PC-3 (cell line): ENCODE results near the gene FOXR1. TPM values are rescaled to one million over a fixed set of nuclear protein-coding genes. Genes with fewer than 3 reads are reported as not detected.

Experiments
- ATAC-seq: fragments of 200-7000 bp; cut with Tn5 transposase; 2 replicates; pipeline ENCODE4 v1.9.1; 2020; ENCODE audit warnings: mild to moderate bottlenecking, moderate library complexity
- BruUV-seq: library from RNA; stranded (reverse); fragments of 400-500 nt; replicated peaks from 2 replicates; lab custom pipeline; 2021; lab: Mats Ljungman, UMichigan
- CTCF ChIA-PET: fragments of 300-600 bp; sonication (Branson Sonifier 250); formaldehyde crosslinking; loops from one replicate; lab custom pipeline; 2022; ENCODE audit warnings: antibody characterized with exemption; lab: Charles Lee
- POLR2A ChIA-PET: fragments of 300-600 bp; sonication (Branson Sonifier 250); formaldehyde crosslinking; loops from one replicate; lab custom pipeline; 2022; ENCODE audit warnings: antibody characterized with exemption; ENCODE audit not compliant: unreplicated experiment; lab: Charles Lee
- DNase-seq: peaks from one replicate; pipeline ENCODE4 v3.0.0-alpha.2; 2015
- H2AFZ ChIP-seq: fragments of 300-600 bp; sonication (generic); 2 replicates; pipeline ENCODE4 v1.6.0; 2016; ENCODE audit warnings: antibody characterized with exemption, low read length
- H3F3A ChIP-seq: fragments of 300-600 bp; sonication (generic); one replicate; pipeline ENCODE4 v1.6.0; 2017; ENCODE audit warnings: antibody characterized with exemption, low read length, control low read depth, mild to moderate bottlenecking; ENCODE audit not compliant: unreplicated experiment
- H3K27ac ChIP-seq: fragments of 300-600 bp; sonication (generic); 2 replicates; pipeline ENCODE4 v1.5.1; 2016; ENCODE audit warnings: mild to moderate bottlenecking, low read length
- H3K27me3 ChIP-seq: fragments of 300-600 bp; sonication (generic); 2 replicates; pipeline ENCODE4 v1.6.1; 2016; ENCODE audit warnings: low read length, mixed read lengths
- H3K36me3 ChIP-seq: fragments of 300-600 bp; sonication (generic); 2 replicates; pipeline ENCODE4 v1.6.1; 2016; ENCODE audit warnings: low read depth, mixed run types, low read length, mixed read lengths
- H3K4me1 ChIP-seq: fragments of 300-600 bp; sonication (generic); 2 replicates; pipeline ENCODE4 v1.5.1; 2016; ENCODE audit warnings: low read length; ENCODE audit not compliant: insufficient read depth
- H3K4me2 ChIP-seq: fragments of 300-600 bp; sonication (generic); 2 replicates; pipeline ENCODE4 v1.6.0; 2016; ENCODE audit warnings: low read length
- H3K4me3 ChIP-seq: fragments of 300-600 bp; sonication (generic); 2 replicates; pipeline ENCODE4 v1.5.1; 2016; ENCODE audit warnings: mild to moderate bottlenecking, low read length, mixed read lengths
- H3K79me2 ChIP-seq: fragments of 300-600 bp; sonication (generic); 2 replicates; pipeline ENCODE4 v1.6.1; 2017; ENCODE audit warnings: low read length, mixed read lengths
- H3K9ac ChIP-seq: fragments of 300-600 bp; sonication (generic); 2 replicates; pipeline ENCODE4 v1.6.0; 2016; ENCODE audit warnings: mild to moderate bottlenecking, low read length
- H3K9me2 ChIP-seq: fragments of 300-600 bp; sonication (generic); replicated peaks from 2 replicates; pipeline ENCODE4 v1.6.1; 2016; ENCODE audit warnings: mixed run types, low read length, mixed read lengths
- H3K9me3 ChIP-seq: fragments of 300-600 bp; sonication (generic); 2 replicates; pipeline ENCODE4 v1.6.1; 2016; ENCODE audit warnings: low read length, mixed read lengths
- H4K20me1 ChIP-seq: fragments of 300-600 bp; sonication (generic); 2 replicates; pipeline ENCODE4 v1.6.1; 2016; ENCODE audit warnings: low read length, mixed read lengths
- EZH2 ChIP-seq: fragments of 300-600 bp; sonication (generic); IDR thresholded peaks from one replicate; pipeline ENCODE4 v1.6.1; 2017; ENCODE audit warnings: antibody characterized with exemption, mild to moderate bottlenecking, low read length; ENCODE audit not compliant: unreplicated experiment
- EZH2phosphoT487 ChIP-seq: fragments of 300-600 bp; sonication (generic); IDR thresholded peaks from 2 replicates; pipeline ENCODE4 v1.6.1; 2018; ENCODE audit warnings: mild to moderate bottlenecking, antibody characterized with exemption, low read length, borderline replicate concordance
- intact Hi-C: fragments of 100-400 bp; cut with micrococcal nuclease; formaldehyde crosslinking; loops from 2 replicates; pipeline ENCODE4 v1.9.0; 2023
- total RNA-seq: library from RNA; depleted of rRNA; stranded (reverse); fragments of >200 nt; gene quantifications from 2 replicates; pipeline ENCODE4 v1.2.3, GENCODE V29; 2014
- TF ChIP-seq, protein P1 (sequence below): fragments of 300-600 bp; sonication (generic); conservative IDR thresholded peaks from 2 replicates; pipeline ENCODE4 v1.5.1; 2017; ENCODE audit warnings: antibody characterized with exemption, low read depth, mild to moderate bottlenecking, low read length

FOXR1 gene
- total RNA-seq, 1 experiment from 2014 or later, result not detected

DNA sequence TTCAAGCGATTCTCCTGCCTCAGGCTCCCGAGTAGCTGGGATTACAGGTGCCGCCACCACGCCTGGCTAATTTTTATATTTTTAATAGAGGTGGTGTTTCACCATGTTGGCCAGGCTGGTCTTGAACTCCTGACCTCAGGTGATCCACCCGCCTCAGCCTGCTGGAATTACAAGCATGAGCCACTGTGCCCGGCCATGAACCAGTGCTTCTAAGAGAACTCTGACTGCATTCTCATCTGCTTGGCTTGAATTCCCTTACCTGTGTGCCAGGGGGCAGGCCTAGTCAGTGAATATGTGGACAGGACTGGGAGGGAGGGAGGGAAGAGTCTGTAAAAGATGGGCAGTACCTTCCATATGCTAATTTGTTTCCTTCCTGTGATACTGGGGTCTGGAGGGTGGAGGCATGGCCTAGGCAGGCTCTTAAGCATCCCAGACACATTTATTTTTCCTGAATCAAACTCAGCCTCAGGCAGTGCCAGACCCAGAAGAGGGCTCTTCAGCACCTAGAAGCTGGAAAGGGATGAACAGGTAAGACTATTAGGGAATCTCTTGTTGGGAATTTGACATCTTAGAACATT lies 40.0 kb downstream of the FOXR1 start:
- no peaks in the 10 kb centered on the region for H3K9me3 ChIP-seq
- H3K4me2 ChIP-seq, result no peak overlapping the region
- no TSS peak for BruUV-seq
- POLR2A ChIA-PET, result no interaction called here
- CTCF ChIA-PET, result no interaction called here
- H4K20me1 ChIP-seq, result peaks cover 13% of the 10 kb centered on the region
- peak; percentile 21 for ATAC-seq
- intact Hi-C loops, result no loop called here
- no peak overlapping the region for H3K9ac ChIP-seq
- H3K27ac ChIP-seq, result no peak overlapping the region
- H3K79me2 ChIP-seq, result peaks cover 18% of the 10 kb centered on the region
- peaks cover 45% of the 10 kb centered on the region for H3K36me3 ChIP-seq
- H3K4me3 ChIP-seq, result no peak overlapping the region
- no peaks in the 10 kb centered on the region for H3K9me2 ChIP-seq
- no peak overlapping the region for H2AFZ ChIP-seq
- H3K4me1 ChIP-seq, result peaks cover 6% of the 10 kb centered on the region
- H3F3A ChIP-seq, result peaks cover 28% of the 10 kb centered on the region
- TF ChIP-seq EZH2phosphoT487 (no peak), EZH2 (no peak)
- H3K27me3 ChIP-seq, result no peaks in the 10 kb centered on the region
- no peak for DNase-seq

- no TSS peak for BruUV-seq
- peaks cover 24% of the 10 kb centered on the region for H4K20me1 ChIP-seq
- H3K9me2 ChIP-seq, result no peaks in the 10 kb centered on the region
- H3K4me3 ChIP-seq, result no peak overlapping the region
- H3K9ac ChIP-seq, result no peak overlapping the region
- intact Hi-C loops, result no loop called here
- H3K4me2 ChIP-seq, result no peak overlapping the region
- peaks cover 30% of the 10 kb centered on the region for H3F3A ChIP-seq
- TF ChIP-seq, protein P1, sequence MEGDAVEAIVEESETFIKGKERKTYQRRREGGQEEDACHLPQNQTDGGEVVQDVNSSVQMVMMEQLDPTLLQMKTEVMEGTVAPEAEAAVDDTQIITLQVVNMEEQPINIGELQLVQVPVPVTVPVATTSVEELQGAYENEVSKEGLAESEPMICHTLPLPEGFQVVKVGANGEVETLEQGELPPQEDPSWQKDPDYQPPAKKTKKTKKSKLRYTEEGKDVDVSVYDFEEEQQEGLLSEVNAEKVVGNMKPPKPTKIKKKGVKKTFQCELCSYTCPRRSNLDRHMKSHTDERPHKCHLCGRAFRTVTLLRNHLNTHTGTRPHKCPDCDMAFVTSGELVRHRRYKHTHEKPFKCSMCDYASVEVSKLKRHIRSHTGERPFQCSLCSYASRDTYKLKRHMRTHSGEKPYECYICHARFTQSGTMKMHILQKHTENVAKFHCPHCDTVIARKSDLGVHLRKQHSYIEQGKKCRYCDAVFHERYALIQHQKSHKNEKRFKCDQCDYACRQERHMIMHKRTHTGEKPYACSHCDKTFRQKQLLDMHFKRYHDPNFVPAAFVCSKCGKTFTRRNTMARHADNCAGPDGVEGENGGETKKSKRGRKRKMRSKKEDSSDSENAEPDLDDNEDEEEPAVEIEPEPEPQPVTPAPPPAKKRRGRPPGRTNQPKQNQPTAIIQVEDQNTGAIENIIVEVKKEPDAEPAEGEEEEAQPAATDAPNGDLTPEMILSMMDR, result no peak
- no peak for TF ChIP-seq EZH2phosphoT487
- TF ChIP-seq EZH2, result no peak
- H3K27ac ChIP-seq, result no peak overlapping the region
- ATAC-seq (no peak), DNase-seq (no peak)
- H3K36me3 ChIP-seq, result peaks cover 50% of the 10 kb centered on the region
- ChIA-PET POLR2A (no interaction called here), CTCF (no interaction called here)
- H3K9me3 ChIP-seq, result no peaks in the 10 kb centered on the region
- H3K27me3 ChIP-seq, result no peaks in the 10 kb centered on the region
- H2AFZ ChIP-seq, result no peak overlapping the region
- peaks cover 30% of the 10 kb centered on the region for H3K79me2 ChIP-seq
- peaks cover 12% of the 10 kb centered on the region for H3K4me1 ChIP-seq
Measured at GRCh38 chr11:119012629-119013170, 41.1 kb downstream of the FOXR1 start.

DNA sequence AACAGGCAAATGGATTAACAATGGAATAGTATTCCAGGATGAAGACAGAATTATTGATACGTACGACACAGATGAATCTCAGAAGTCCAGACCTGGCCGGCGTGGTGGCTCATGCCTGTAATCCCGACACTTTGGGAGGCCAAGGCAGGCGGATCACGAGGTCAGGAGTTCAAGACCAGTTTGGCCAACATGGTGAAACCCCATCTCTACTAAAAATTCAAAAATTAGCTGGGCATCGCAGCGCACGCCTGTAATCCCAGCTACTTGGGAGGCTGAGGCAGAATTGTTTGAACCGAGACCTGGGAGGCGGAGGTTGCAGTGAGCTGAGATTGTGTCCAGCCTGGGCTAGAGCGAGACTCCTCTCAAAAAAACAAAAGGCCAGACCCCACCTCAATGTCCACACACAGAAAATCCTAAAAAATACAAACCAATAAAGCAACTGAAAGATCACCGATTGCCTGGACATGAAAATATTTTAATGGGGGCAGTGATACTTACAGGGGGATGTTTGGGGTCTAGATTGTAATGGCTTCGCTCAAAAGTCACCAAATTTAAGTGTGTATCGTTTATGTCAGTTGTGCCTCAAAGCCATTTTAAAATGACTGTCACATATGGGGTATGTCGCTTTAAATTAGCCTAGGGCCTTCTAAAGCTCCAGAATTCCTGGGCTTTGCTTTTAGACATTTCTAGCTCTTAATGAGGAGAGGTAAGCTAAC lies 42.8 kb downstream of the FOXR1 start:
- Histone ChIP-seq H3K36me3 (peaks cover 50% of the 10 kb centered on the region), H3K9me2 (no peaks in the 10 kb centered on the region), H4K20me1 (peaks cover 25% of the 10 kb centered on the region), H3K27ac (no peak overlapping the region), H3K9ac (no peak overlapping the region), H2AFZ (no peak overlapping the region), H3K9me3 (no peaks in the 10 kb centered on the region), H3K4me1 (peaks cover 12% of the 10 kb centered on the region), H3K4me2 (no peak overlapping the region), H3F3A (peaks cover 30% of the 10 kb centered on the region), H3K27me3 (no peaks in the 10 kb centered on the region), H3K4me3 (no peak overlapping the region), H3K79me2 (peaks cover 43% of the 10 kb centered on the region)
- BruUV-seq, result no TSS peak
- ChIA-PET POLR2A (interaction anchor here (0.6 kb wide), 4 partner anchors 12 to 92 kb away, joined by 3 to 13 read pairs (median 8); no protein-coding TSS in a partner anchor), CTCF (no interaction called here)
- ATAC-seq, result no peak
- intact Hi-C loops, result no loop called here
- DNase-seq, result no peak
- TF ChIP-seq, protein P1, result no peak
- TF ChIP-seq EZH2phosphoT487 (no peak), EZH2 (no peak)
